Activated CD8-positive, alpha-beta T cell treated with anti-CD3 and anti-CD28 coated beads for 36 hours (primary cell): ENCODE results near the gene KAT2B. TPM values are rescaled to one million over a fixed set of nuclear protein-coding genes. Genes with fewer than 3 reads are reported as not detected.
A peak's percentile ranks its signal among the peaks of the same experiment; 100 is the strongest.

Experiments used
- ATAC-seq: fragments of 200-7000 bp; cut with Tn5 transposase; one replicate; pipeline ENCODE4 v1.10.0; 2021; ENCODE audit warnings: mild to moderate bottlenecking, moderate library complexity
- CTCF ChIA-PET: fragments of 350-600 bp; sonication (Branson Sonifier 250); formaldehyde crosslinking; loops from one replicate; lab custom pipeline; 2021; ENCODE audit warnings: antibody characterized with exemption; lab: Charles Lee
- POLR2A ChIA-PET: fragments of 350-600 bp; sonication (Branson Sonifier 250); formaldehyde crosslinking; loops from one replicate; lab custom pipeline; 2021; ENCODE audit warnings: antibody characterized with exemption; lab: Charles Lee
- DNase-seq: peaks from one replicate; pipeline ENCODE4 v3.0.0-alpha.2; 2020
- H3K27ac Mint-ChIP-seq: one replicate; pipeline ENCODE4 v1.8.0; 2021; ENCODE audit warnings: mild to moderate bottlenecking, mixed read lengths
- H3K27me3 Mint-ChIP-seq: one replicate; pipeline ENCODE4 v1.8.0; 2021; ENCODE audit warnings: mixed read lengths
- H3K36me3 Mint-ChIP-seq: one replicate; pipeline ENCODE4 v1.8.0; 2021; ENCODE audit warnings: low read depth, mixed read lengths
- H3K4me1 Mint-ChIP-seq: one replicate; pipeline ENCODE4 v1.8.0; 2021; ENCODE audit warnings: low read depth, mixed read lengths
- H3K4me3 Mint-ChIP-seq: one replicate; pipeline ENCODE4 v1.8.0; 2021; ENCODE audit warnings: mild to moderate bottlenecking, moderate library complexity, mixed read lengths
- H3K9me3 Mint-ChIP-seq: one replicate; pipeline ENCODE4 v1.8.0; 2021; ENCODE audit warnings: mixed read lengths
- intact Hi-C: fragments of 100-400 bp; cut with micrococcal nuclease; formaldehyde crosslinking; loops from one replicate; pipeline ENCODE4 v1.10.0; 2022
- total RNA-seq, 2 experiments: library from RNA; stranded (reverse); gene quantifications; one replicate each; pipeline ENCODE4 v1.2.3, GENCODE V29; 2021
- TF ChIP-seq, protein P1 (sequence below): fragments of 200-600 bp; IDR thresholded peaks from one replicate; pipeline ENCODE4 v1.8.0; 2022; ENCODE audit warnings: antibody characterized with exemption, mild to moderate bottlenecking

Gene KAT2B
- total RNA-seq, 2 experiments from 2014 or later = 18.6 to 28.8 TPM

DNA sequence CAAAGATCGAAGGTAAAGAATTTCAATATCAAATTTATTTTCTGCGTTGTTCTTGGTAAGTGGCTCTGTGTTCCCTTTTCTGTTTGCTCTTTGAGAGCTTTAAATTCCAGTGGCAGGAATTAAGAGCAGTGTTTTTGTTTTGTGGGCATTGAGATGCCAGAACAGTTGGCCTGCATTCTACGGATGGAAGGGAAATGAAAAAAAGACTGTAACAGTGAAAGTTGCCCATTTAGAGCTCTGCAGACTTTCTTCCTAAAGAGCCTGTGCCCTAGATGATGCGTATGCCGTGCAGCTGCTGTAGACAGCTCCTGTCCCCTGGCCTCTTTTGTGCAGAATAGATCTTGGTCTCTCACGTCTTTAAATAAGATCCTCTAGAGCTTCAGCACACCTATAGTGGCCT is 58.8 kb downstream of the KAT2B start:
- intact Hi-C loops = no loop called here
- no peak for ATAC-seq
- CTCF ChIA-PET = no interaction called here
- peaks cover 40% of the 10 kb centered on the region for H3K4me1 Mint-ChIP-seq
- no peak overlapping the region for H3K4me3 Mint-ChIP-seq
- peaks cover 19% of the 10 kb centered on the region for H3K36me3 Mint-ChIP-seq
- DNase-seq = no peak
- TF ChIP-seq, protein P1, sequence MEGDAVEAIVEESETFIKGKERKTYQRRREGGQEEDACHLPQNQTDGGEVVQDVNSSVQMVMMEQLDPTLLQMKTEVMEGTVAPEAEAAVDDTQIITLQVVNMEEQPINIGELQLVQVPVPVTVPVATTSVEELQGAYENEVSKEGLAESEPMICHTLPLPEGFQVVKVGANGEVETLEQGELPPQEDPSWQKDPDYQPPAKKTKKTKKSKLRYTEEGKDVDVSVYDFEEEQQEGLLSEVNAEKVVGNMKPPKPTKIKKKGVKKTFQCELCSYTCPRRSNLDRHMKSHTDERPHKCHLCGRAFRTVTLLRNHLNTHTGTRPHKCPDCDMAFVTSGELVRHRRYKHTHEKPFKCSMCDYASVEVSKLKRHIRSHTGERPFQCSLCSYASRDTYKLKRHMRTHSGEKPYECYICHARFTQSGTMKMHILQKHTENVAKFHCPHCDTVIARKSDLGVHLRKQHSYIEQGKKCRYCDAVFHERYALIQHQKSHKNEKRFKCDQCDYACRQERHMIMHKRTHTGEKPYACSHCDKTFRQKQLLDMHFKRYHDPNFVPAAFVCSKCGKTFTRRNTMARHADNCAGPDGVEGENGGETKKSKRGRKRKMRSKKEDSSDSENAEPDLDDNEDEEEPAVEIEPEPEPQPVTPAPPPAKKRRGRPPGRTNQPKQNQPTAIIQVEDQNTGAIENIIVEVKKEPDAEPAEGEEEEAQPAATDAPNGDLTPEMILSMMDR = no peak
- no peaks in the 10 kb centered on the region for H3K27me3 Mint-ChIP-seq
- POLR2A ChIA-PET = interaction anchor here (0.6 kb wide), 1 partner anchor 20 kb away, joined by 3 read pairs; no protein-coding TSS in a partner anchor
- H3K27ac Mint-ChIP-seq = peak overlapping the region; percentile 6
- no peaks in the 10 kb centered on the region for H3K9me3 Mint-ChIP-seq

DNA sequence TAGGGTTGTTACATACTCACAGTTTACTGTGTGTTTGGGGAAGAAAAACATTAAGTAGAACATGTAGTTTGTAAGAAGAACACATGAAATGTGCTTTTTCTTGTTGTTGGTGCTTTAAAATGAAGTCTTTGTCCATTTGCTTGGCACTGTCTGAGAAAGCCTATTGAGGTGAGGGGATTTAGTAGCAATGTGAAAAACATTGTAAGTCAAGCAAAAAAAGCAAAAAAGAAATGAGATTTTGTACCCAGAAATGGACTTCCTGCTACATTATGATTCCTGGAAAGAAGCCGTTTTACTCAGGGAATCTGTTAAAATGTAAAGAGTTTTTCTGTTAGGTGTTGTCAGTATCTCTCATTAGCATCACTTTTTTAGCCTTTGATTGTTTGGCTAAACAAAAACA is 59.9 kb downstream of the KAT2B start:
- H3K27ac Mint-ChIP-seq = peak overlapping the region; percentile 84
- no peaks in the 10 kb centered on the region for H3K9me3 Mint-ChIP-seq
- ATAC-seq = no peak
- H3K36me3 Mint-ChIP-seq = peaks cover 22% of the 10 kb centered on the region
- ChIA-PET POLR2A (no interaction called here), CTCF (no interaction called here)
- TF ChIP-seq, protein P1 = no peak
- H3K4me1 Mint-ChIP-seq = peaks cover 48% of the 10 kb centered on the region
- intact Hi-C loops = loop anchor here (5.0 kb wide), 1 partner anchor 58 kb away; the partner anchor contains the start of gene KAT2B
- no peaks in the 10 kb centered on the region for H3K27me3 Mint-ChIP-seq
- DNase-seq = no peak
- no peak overlapping the region for H3K4me3 Mint-ChIP-seq

DNA sequence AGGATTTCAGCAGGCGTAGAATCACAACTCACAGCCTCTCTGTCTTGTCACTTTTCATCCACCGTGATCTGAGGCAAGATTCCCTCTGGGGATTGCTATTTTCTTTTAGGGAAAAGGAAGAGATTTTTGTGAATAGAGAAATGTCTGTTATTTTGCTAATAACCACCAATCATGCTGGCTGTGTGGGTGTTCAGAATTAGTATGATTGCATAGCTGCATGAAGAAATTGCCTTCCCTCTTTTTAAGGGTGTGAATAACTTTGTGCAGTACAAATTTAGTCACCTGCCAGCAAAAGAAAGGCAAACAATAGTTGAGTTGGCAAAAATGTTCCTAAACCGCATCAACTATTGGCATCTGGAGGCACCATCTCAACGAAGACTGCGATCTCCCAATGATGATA is 60.8 kb downstream of the KAT2B start:
- CTCF ChIA-PET = no interaction called here
- DNase-seq = no peak
- no peak for ATAC-seq
- intact Hi-C loops = loop anchor here (5.0 kb wide), 1 partner anchor 59 kb away; the partner anchor contains the start of gene KAT2B
- TF ChIP-seq, protein P1 = no peak
- Mint-ChIP-seq H3K9me3 (no peaks in the 10 kb centered on the region), H3K27ac (peak overlapping the region; percentile 61), H3K36me3 (peaks cover 18% of the 10 kb centered on the region), H3K4me3 (no peak overlapping the region), H3K27me3 (no peaks in the 10 kb centered on the region), H3K4me1 (peaks cover 53% of the 10 kb centered on the region)
- POLR2A ChIA-PET = no interaction called here

DNA sequence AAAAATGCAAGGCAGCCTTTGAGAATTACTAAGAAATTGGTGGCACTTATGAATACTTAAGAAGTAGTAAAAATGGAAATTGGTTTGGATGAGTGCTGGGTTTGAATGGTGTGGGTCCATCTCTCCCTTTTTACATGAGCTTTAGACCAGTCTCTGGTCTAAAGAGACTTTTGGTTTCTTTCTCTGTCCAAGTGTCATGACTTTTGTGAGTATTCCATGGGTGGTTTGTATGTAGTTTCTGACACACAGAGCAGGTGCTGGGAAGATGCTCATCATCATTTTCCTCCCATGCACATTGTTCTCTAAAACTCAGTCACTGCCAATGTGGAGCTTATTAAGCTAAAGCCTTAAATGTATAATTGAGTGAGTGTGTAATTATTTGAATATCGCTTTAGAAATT is 63.5 kb downstream of the KAT2B start:
- Mint-ChIP-seq H3K36me3 (peaks cover 18% of the 10 kb centered on the region), H3K9me3 (no peaks in the 10 kb centered on the region), H3K4me3 (peak overlapping the region; percentile 41), H3K4me1 (peaks cover 58% of the 10 kb centered on the region), H3K27ac (peak overlapping the region; percentile 91), H3K27me3 (no peaks in the 10 kb centered on the region)
- ChIA-PET CTCF (interaction anchor here (1.1 to 2.1 kb wide), 7 partner anchors 11 to 65 kb away, joined by 3 to 6 read pairs (median 4); partner anchors contain the start of gene KAT2B), POLR2A (interaction anchor here (0.7 to 2.5 kb wide), 9 partner anchors 26 to 72 kb away, joined by 3 to 13 read pairs (median 4); no protein-coding TSS in a partner anchor)
- ATAC-seq (peak; percentile 53), DNase-seq (no peak)
- intact Hi-C loops = loop anchor here (2.0 to 5.0 kb wide), 2 partner anchors 43 to 61 kb away; partner anchors contain the start of gene KAT2B
- TF ChIP-seq, protein P1 = no peak

DNA sequence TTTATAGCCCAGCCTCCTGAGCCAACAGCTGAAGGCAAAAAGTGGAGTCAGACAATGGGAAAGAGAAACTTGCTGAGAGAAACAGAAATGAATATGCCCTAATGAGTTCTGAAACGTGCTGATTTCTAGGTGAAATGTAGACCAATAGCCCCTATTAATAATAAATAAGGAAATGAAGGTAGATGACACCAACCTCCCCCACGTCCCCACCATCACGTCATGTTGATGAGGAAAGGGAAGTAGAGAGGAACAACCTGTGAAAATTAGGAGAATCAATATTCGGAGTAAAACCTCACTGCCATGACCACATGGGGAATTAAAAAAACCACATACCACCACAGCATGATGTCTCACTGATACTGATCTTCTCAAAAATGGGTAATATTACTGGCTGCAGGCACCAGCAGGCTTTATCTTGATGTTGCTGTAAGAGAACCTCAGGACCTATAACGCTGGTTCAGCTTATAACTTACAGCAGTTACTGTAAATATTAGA is 64.0 kb downstream of the KAT2B start:
- DNase-seq (peak; percentile 83), ATAC-seq (peak; percentile 83)
- ChIA-PET CTCF (interaction anchor here (1.1 to 2.1 kb wide), 7 partner anchors 11 to 66 kb away, joined by 3 to 6 read pairs (median 4); partner anchors contain the start of gene KAT2B), POLR2A (interaction anchor here (0.6 to 2.5 kb wide), 9 partner anchors 26 to 81 kb away, joined by 3 to 13 read pairs (median 4); no protein-coding TSS in a partner anchor)
- Mint-ChIP-seq H3K36me3 (peaks cover 14% of the 10 kb centered on the region), H3K4me3 (peak overlapping the region; percentile 41), H3K4me1 (peaks cover 55% of the 10 kb centered on the region), H3K9me3 (no peaks in the 10 kb centered on the region), H3K27me3 (no peaks in the 10 kb centered on the region), H3K27ac (peak overlapping the region; percentile 91)
- TF ChIP-seq, protein P1 = no peak
- intact Hi-C loops = loop anchor here (2.0 to 5.0 kb wide), 2 partner anchors 43 to 62 kb away; partner anchors contain the start of gene KAT2B
